HK-2 (cell line): ENCODE measurements around the gene ASTL.
"Not testable (repeated sequence)": the region's sequence is repeated elsewhere in the genome, so short reads cannot be mapped to it uniquely, and the experiment has no call there.

Experiments used
- DNase-seq: peaks from one replicate; pipeline ENCODE4 v3.0.0-alpha.2; 2018; ENCODE audit not compliant: unreplicated experiment

ASTL gene

DNA sequence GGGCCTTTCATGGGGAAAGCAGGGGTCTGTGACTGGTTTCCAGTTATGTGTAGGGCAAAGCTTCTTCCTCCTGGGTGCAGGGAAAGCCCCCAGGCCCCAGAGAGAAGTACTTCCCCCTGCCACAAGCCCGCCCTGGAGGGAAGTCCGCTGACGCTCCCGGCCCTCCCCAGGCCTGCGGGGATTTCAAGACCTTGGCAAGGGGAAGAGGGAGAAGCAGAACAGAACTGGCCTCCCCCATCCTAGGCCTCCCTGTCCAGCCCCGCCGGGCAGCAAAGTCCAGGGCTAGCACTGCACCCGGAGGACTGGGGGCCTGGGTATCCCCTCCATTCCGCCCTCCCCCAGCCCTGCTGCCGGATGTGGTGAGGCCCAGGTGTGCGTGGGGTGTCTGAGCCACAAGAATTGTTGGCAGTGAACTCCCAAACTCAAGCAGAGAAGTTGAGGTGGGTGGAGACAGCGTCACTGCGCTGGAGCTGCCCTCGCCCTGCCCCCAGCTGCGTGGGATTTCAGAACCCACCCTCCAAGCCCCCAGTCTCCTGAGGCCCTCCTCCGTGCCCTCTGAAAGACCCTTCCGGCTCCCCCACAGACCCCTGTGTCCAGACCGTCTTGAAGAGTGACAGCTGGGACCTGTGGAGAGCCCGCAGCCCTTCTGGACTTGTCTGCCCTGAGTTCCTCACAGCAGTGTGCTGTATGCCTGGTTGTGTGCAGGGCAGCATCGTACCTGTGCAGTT, 8.0 kb upstream of the ASTL start:
- DNase-seq, result no peak

DNA sequence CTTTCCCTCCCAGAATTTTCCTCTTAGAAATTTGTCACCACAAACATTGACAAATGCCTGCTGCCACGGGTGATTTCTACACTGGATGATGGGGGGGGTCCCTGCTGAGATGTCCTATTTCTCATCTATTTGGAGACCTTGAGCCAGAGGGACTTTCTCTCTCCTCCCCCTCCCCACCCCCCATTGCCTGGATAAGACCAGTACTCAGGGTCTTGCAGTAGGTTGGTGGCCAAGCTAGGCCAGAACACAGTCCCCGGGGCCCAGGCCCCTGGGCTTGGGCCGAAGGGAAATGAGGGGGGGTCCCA, 7.5 kb upstream of the ASTL start:
- DNase-seq, result no peak

GRCh38 chr2:96145036-96145847, 6.9 kb upstream of the ASTL start, which contains the start of gene DUSP2:
Gene DUSP2 (minus strand): TSS chr2:96145440. CDS start chr2:96145354, 86 bp downstream.
- DNase-seq, result peak; percentile 85

DNA sequence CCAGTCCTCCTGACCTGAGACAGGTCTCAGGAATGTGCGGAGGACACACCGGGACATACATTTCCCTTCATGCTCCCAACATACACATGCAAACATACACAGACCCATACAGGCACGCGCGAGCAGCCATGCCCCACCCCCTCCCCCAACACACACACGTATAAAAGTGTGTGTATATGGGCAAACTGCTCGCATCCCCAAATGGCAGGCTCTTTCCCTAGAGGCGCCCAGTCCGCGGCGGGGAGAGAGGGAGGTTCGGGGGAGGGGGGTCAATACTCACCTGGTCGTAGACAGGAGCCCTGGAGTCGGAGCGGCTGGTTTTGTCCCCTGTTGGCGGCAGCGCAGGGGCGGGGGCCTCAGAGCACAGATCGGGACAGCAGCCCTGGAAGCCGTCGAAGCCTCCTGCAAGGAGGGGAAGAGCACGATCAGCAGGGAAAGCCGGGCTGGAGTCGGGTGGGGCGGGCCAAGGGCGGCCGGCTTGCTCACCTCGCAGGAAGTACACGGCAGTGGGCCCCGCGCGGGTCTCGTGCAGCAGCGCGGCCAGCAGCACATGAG, 6.3 kb upstream of the ASTL start:
- DNase-seq, result peak; percentile 60

DNA sequence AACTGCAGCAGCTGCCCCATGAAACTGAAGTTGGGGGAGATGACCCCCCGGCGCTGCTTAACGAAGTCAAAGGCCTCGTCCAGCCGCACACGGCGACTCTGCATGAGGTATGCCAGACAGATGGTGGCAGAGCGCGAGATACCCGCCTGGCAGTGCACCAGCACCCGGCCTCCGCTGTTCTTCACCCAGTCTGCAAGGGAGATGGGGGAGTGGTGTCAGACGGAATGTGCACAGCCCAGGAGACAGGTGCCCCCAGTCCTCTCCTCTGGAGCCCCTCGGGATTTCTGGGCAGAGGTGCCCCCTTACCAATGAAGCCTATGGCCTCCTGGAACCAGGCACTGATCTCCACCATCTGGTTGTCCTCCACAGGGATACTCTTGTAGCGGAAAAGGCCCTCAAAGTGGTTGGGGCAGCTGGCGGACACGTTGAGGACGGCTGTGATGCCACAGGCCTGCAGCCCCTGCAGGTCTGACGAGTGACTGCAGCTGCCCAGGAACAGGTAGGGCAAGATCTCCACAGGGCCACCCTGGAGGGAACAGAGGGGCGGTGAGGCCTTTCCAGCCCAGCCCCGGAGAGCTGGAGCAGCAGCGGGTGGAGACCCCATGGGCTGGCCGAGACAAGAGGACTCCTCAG, 5.7 kb upstream of the ASTL start:
- peak; percentile 21 for DNase-seq

DNA sequence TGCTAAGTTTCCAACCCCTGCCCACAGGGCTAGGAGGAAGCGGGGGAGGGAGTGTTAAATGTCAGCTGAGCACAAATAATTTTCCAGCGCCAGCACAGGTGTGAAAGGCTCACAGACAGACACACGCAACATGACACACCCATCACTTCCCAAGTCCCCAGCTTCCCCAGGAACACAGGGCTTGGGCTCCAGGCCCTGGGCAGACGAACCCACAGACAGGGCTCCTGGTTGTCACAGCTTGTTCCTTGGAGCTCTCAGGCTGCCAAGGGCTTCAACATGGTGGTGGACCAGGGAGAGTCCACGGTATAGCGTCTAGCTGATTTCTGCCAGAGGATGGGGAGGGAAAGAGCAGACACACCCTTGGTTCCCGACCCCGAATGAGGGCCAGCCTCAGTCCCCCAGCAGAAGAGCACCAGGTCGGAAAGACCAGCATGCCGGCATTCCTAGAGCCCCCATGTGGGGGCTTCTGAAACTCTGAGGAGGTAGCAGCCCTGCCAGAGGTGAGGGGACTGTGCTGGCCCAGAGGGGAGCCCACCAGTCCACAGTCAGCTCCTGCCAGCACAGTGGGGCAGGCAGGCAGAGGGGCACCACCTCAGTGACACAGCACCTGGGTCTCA, 5.0 kb upstream of the ASTL start:
- no peak for DNase-seq

- no peak for DNase-seq
Observed at GRCh38 chr2:96142217-96143113, 4.2 kb upstream of the ASTL start.

- not testable (repeated sequence) for DNase-seq
Observed at GRCh38 chr2:96141624-96141967, 3.3 kb upstream of the ASTL start.

- no peak for DNase-seq
Observed at GRCh38 chr2:96140941-96141623, 2.8 kb upstream of the ASTL start.

- no peak for DNase-seq
Observed at GRCh38 chr2:96139181-96139758, 968 bp upstream of the ASTL start.

GRCh38 chr2:96137321-96138178, 752 bp downstream of the ASTL start:
- DNase-seq, result no peak

DNA sequence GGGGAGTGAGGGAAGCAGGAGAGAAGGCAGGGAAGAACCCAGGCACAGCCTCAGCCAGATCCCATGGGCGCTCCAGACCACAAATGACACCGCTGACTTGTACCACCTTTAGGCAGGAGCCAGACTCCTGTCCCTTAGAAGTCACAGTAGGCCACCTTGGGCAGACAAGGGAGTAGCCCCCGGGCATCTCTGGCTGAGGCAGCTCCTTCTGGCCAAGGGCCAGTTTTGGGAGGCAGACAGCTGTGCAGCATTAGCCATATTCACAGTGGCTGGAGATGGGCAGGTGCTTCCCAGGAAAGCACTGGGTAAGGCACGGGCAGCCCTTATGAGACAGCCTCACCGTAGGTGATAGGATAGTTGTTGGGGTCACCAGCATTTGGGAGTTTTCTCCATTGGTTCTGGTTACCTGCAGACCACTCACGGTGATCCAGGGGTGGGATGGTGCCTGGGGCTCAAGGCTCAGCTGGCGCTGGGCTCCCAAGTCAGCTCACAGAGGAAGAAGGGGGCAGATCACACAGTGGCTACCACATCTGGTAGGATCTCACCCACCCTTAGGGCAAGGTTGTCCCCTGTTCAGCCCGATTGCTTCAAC, 2.1 kb downstream of the ASTL start:
- DNase-seq, result no peak

GRCh38 chr2:96135621-96136020, 2.7 kb downstream of the ASTL start:
- DNase-seq, result no peak

DNA sequence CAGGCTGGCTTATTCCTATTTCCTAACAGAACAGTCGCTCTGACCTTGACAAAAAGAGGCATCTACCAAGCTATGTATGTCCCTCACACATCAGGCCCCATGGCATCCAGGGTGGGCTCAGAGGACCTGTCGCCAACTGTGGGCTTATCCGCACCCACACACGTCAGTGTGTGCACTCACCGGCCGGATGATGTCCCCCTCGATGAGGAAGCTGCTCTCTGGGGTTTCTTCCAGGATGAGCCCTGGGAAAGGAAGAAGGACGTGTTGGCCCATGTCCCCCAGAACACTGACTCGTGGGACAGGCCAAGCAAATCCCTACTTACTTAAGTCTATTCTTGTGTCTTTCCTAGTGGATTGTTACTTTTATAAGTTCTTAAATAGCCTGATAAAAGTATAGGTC, 3.1 kb downstream of the ASTL start:
- no peak for DNase-seq

DNA sequence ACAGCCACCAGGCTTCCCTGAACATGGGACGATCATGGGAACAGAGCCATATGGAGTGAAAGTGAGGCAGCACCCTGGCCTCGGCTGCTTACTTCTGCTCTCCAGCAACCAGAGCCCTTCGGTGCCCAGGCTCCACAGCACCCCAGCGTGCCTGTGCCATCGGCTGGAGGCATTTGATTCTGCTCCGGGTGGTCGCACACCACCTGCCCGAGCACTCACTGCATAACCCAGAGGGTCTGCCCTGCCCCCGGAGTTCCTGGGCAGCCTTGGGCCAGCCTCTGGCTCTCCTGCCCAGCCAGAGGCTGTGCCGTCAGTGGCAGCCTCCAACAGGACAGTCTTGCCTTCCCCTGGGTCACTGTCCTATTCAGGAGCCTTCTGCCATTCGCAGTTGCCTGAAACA, 3.9 kb downstream of the ASTL start:
- no peak for DNase-seq

GRCh38 chr2:96131813-96132745, 6.2 kb downstream of the ASTL start:
- DNase-seq, result no peak

DNA sequence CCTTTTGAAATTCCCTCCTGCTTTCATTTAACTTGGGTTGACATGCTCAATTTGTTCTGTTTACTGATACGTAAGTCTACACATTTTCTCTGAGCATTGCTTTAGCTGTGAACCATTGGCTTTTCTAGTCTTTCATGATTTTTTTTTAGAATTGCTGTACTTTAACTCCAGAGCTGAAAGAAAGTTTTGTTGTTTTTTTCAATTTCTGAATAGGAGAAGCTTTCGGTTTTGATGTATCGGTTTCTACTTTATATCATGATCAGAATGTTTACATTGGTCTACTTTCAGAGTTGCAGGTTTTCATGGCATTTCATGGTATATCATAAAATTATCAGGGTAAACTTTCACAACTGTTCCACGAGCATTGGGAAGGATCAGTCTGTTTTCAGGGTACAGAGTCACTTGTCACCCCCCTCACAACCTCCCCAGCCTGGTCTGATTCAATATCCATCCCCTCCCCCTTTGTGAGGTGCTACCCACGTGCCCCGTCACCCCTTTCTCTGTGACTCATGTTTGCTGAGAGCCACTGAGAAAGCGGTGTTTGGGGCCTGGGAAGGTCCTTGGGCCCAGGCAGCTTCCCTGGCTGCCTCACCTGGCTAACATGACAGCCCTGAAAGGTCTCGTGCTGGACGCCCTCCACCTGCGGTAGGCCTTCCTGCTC, 7.0 kb downstream of the ASTL start:
- no peak for DNase-seq
